ENCODE data around the gene PIGN. TPM values are rescaled to one million over a fixed set of nuclear protein-coding genes. Genes with fewer than 3 reads are reported as not detected.

PIGN gene
- total RNA-seq, 1 experiment from 2014 or later = 30.9 TPM

DNA sequence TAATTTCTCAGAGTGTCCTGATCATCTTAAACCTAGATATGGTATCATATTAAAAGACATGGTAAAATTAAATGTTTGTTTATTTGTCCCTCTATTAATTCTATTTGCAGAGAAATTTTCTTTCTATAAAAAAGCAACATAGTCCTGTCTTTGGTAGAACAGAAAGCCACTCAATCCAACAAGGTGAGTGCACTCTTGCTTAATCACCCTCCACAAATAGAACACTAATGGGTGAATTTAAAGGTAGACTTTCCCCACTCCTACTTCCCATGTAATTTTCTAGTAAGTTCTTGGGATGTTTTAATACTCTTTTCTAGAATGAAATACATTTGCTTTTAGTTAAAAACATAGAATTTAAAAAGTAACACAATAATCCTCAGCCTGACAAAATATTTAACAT is 97.7 kb downstream of the PIGN start:
- no peak overlapping the region for H3K4me2 ChIP-seq (ENCODE audit: insufficient read depth, insufficient read length, low read length)
- no peak overlapping the region for H4K5ac ChIP-seq (ENCODE audit: insufficient read length, low read depth, low read length)

More for the DNA sequence above, 97.7 kb downstream of the PIGN start:
- H2BK15ac ChIP-seq (ENCODE audit: low read depth, low read length) = no peak overlapping the region
- H3K79me2 ChIP-seq (ENCODE audit: insufficient read depth, low read length) = no peaks in the 10 kb centered on the region
- no peak overlapping the region for H4K91ac ChIP-seq (ENCODE audit: insufficient read length, low read depth, low read length)
- no peak overlapping the region for H2AFZ ChIP-seq (ENCODE audit: low read length)
- no peaks in the 10 kb centered on the region for H3K79me1 ChIP-seq (ENCODE audit: insufficient read depth, low read depth, low read length, poor library complexity, severe bottlenecking)
- Mint-ChIP-seq H3K4me1 (no peaks in the 10 kb centered on the region), H3K27ac (no peak overlapping the region), H3K36me3 (ENCODE audit: insufficient read depth in 1 of 3, low read depth in 3 of 3) (peaks cover 0 to 10% (median 0%) of the 10 kb centered on the region in 3 experiments; a peak in 3 of 7 replicates), H3K27me3 (ENCODE audit: low read depth) (no peaks in the 10 kb centered on the region), H3K9me3 (no peaks in the 10 kb centered on the region), H3K4me3 (no peak overlapping the region)
- H4K8ac ChIP-seq (replicated peaks; ENCODE audit: insufficient read length, low read depth, low read length) = no peak overlapping the region
- no peak overlapping the region for H3K9ac ChIP-seq (ENCODE audit: extremely low read depth, insufficient read length, low read length)
- no peak overlapping the region for H3K27ac ChIP-seq (ENCODE audit: insufficient read length, low read depth, low read length)
- no peaks in the 10 kb centered on the region for H3K4me1 ChIP-seq (ENCODE audit: insufficient read depth, low read length)
- no peak overlapping the region for H2BK5ac ChIP-seq (ENCODE audit: insufficient read length, low read length)
- no peak for DNase-seq
- no peak overlapping the region for H2BK12ac ChIP-seq (ENCODE audit: insufficient read length, low read depth, low read length)
- no peak overlapping the region for H3K23ac ChIP-seq (ENCODE audit: insufficient read length, low read depth, low read length)
- no peak overlapping the region for H2BK120ac ChIP-seq (ENCODE audit: low read depth, low read length, poor library complexity, severe bottlenecking)
- H3T11ph ChIP-seq (ENCODE audit: low read length) = no peak overlapping the region
- no peaks in the 10 kb centered on the region for H3K27me3 ChIP-seq (ENCODE audit: insufficient read depth, low read length)
- H3K56ac ChIP-seq (ENCODE audit: insufficient read length, low read depth, low read length) = no peak overlapping the region
- no peak overlapping the region for H2AK5ac ChIP-seq (ENCODE audit: insufficient read length, low read length)
- no peak overlapping the region for H3K4ac ChIP-seq (ENCODE audit: low read depth, low read length)
- no peak overlapping the region for H3K18ac ChIP-seq (ENCODE audit: insufficient read length, low read depth, low read length)
- no peak overlapping the region for H2BK20ac ChIP-seq (ENCODE audit: low read depth, low read length, poor library complexity, severe bottlenecking)
- no peaks in the 10 kb centered on the region for H3K9me3 ChIP-seq (ENCODE audit: control insufficient read depth, low read depth, low read length)
- TF ChIP-seq, protein P1, sequence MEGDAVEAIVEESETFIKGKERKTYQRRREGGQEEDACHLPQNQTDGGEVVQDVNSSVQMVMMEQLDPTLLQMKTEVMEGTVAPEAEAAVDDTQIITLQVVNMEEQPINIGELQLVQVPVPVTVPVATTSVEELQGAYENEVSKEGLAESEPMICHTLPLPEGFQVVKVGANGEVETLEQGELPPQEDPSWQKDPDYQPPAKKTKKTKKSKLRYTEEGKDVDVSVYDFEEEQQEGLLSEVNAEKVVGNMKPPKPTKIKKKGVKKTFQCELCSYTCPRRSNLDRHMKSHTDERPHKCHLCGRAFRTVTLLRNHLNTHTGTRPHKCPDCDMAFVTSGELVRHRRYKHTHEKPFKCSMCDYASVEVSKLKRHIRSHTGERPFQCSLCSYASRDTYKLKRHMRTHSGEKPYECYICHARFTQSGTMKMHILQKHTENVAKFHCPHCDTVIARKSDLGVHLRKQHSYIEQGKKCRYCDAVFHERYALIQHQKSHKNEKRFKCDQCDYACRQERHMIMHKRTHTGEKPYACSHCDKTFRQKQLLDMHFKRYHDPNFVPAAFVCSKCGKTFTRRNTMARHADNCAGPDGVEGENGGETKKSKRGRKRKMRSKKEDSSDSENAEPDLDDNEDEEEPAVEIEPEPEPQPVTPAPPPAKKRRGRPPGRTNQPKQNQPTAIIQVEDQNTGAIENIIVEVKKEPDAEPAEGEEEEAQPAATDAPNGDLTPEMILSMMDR (conservative IDR thresholded peaks at IDR 0.05) = no peak
- H3K23me2 ChIP-seq (ENCODE audit: insufficient read length, low read depth, low read length, poor library complexity, severe bottlenecking) = no peaks in the 10 kb centered on the region
- H4K20me1 ChIP-seq (ENCODE audit: control insufficient read depth, insufficient read depth, insufficient read length) = no peaks in the 10 kb centered on the region
- H3K14ac ChIP-seq (ENCODE audit: insufficient read depth, low read length) = no peak overlapping the region

All from H9 (cell line).